Activated T-helper 1 cell treated with anti-CD3 and anti-CD28 coated beads, Interleukin-12 subunit alpha, Interleukin-12 subunit beta, Interleukin-2, Interleukin-4 antibody, amounts not matched to agents 30 ng/mL and 10 ng/mL and 1 ng/mL, durations not matched to agents 14 hours and 24 hours and 36 hours (primary cell): Measurements from ENCODE around the gene CAMK2A. TPM values are rescaled to one million over a fixed set of nuclear protein-coding genes. Genes with fewer than 3 reads are reported as not detected.

Source experiments
- DNase-seq: peaks from one replicate; pipeline ENCODE4 v3.0.0; 2021; ENCODE audit warnings: low spot score
- H3K27ac Mint-ChIP-seq: one replicate; pipeline ENCODE4 v1.8.0; 2021; ENCODE audit warnings: mild to moderate bottlenecking, mixed read lengths
- H3K27me3 Mint-ChIP-seq: one replicate; pipeline ENCODE4 v1.8.0; 2022; ENCODE audit warnings: mild to moderate bottlenecking, moderate library complexity, mixed read lengths; ENCODE audit not compliant: insufficient read depth
- H3K36me3 Mint-ChIP-seq: one replicate; pipeline ENCODE4 v1.8.0; 2021; ENCODE audit warnings: low read depth, mixed read lengths
- H3K4me1 Mint-ChIP-seq: one replicate; pipeline ENCODE4 v1.8.0; 2021; ENCODE audit warnings: low read depth, mixed read lengths
- H3K4me3 Mint-ChIP-seq: one replicate; pipeline ENCODE4 v1.8.0; 2021; ENCODE audit warnings: mild to moderate bottlenecking, moderate library complexity, mixed read lengths
- H3K9me3 Mint-ChIP-seq: one replicate; pipeline ENCODE4 v1.8.0; 2021; ENCODE audit warnings: mixed read lengths
- intact Hi-C: fragments of 100-400 bp; cut with micrococcal nuclease; formaldehyde crosslinking; loops from one replicate; pipeline ENCODE4 v1.15.1; 2024
- total RNA-seq: library from RNA; stranded (reverse); gene quantifications from 2 replicates; pipeline ENCODE4 v1.2.3, GENCODE V29; 2022

CAMK2A gene
- total RNA-seq, 1 donor from 2014 or later: not detected

DNA sequence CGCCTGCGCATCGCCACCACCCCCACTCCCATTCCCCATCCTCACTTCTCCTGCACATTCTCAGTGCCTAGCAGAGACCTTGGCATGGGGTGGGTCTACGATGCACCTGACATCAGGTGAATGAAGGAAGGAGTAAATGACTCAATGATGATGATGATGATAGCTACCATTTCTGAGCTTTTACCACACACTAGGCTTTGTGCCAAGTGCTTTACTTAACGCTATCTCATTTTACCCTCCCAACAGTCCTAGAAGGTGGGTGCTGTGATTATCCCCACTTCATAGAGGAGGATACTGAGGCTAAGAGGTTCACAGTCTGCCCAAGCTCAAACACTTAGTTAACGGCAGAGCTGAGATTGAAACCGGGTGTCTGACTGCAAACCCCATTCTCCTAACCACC, 27.1 kb downstream of the CAMK2A start:
- H3K9me3 Mint-ChIP-seq: no peaks in the 10 kb centered on the region
- H3K4me1 Mint-ChIP-seq: no peaks in the 10 kb centered on the region
- H3K27me3 Mint-ChIP-seq: no peaks in the 10 kb centered on the region
- intact Hi-C loops: no loop called here
- H3K4me3 Mint-ChIP-seq: no peak overlapping the region
- DNase-seq: no peak
- no peaks in the 10 kb centered on the region for H3K36me3 Mint-ChIP-seq
- H3K27ac Mint-ChIP-seq: no peak overlapping the region

GRCh38 chr5:150261231-150261630, 28.3 kb downstream of the CAMK2A start:
- no peak for DNase-seq
- intact Hi-C loops: no loop called here
- Mint-ChIP-seq H3K4me1 (no peaks in the 10 kb centered on the region), H3K4me3 (no peak overlapping the region), H3K27me3 (no peaks in the 10 kb centered on the region), H3K27ac (no peak overlapping the region), H3K36me3 (no peaks in the 10 kb centered on the region), H3K9me3 (no peaks in the 10 kb centered on the region)

DNA sequence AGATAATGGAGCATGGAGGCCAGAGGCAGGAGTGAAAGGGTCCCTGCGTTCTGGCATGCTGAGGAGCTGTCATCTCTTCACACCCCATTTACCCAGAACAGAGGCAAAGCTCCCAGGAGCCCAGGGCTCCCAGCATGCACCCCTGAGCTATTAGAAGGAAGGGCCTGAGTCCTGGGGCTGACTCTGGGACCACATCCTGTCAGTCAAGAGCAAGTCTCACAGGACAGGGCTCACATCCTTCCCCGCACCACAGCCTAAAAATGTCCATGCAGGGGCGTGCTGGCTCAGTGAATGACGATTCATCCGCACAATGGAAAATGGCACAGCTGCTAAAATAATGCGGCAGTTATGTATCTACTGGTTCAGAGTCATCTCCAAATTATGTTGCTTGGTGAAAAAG, 31.4 kb downstream of the CAMK2A start:
- peaks cover 2% of the 10 kb centered on the region for H3K27me3 Mint-ChIP-seq
- H3K4me1 Mint-ChIP-seq: no peaks in the 10 kb centered on the region
- no peaks in the 10 kb centered on the region for H3K9me3 Mint-ChIP-seq
- intact Hi-C loops: no loop called here
- H3K27ac Mint-ChIP-seq: no peak overlapping the region
- DNase-seq: no peak
- H3K4me3 Mint-ChIP-seq: no peak overlapping the region
- no peaks in the 10 kb centered on the region for H3K36me3 Mint-ChIP-seq

DNA sequence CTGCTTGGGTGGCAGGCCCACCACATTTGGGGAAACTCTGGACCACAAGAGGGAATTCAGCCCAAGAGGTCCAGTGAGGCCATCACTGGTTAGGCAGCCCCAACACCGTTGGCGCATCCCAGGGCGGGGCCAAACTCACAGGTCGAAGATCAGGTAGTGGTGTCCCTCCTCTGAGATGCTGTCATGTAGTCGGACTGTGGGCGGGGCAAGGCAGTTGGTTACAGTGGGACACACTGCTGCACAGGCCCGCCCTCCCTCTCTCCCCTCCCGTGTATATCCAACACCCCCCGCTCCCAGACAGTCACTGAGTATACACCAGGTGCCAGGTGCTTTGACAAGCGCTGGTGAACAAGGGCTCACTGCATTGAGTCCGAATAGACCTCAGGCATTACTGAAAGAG, 32.1 kb downstream of the CAMK2A start:
- Mint-ChIP-seq H3K27ac (no peak overlapping the region), H3K4me1 (no peaks in the 10 kb centered on the region), H3K9me3 (no peaks in the 10 kb centered on the region), H3K4me3 (no peak overlapping the region), H3K36me3 (no peaks in the 10 kb centered on the region), H3K27me3 (peaks cover 2% of the 10 kb centered on the region)
- intact Hi-C loops: no loop called here
- DNase-seq: no peak

- Mint-ChIP-seq H3K4me1 (no peaks in the 10 kb centered on the region), H3K36me3 (no peaks in the 10 kb centered on the region), H3K27ac (no peak overlapping the region), H3K27me3 (peaks cover 2% of the 10 kb centered on the region), H3K4me3 (no peak overlapping the region), H3K9me3 (no peaks in the 10 kb centered on the region)
- intact Hi-C loops: no loop called here
- DNase-seq: no peak
Observed at GRCh38 chr5:150256410-150257064, 33.0 kb downstream of the CAMK2A start.

- Mint-ChIP-seq H3K27me3 (peaks cover 2% of the 10 kb centered on the region), H3K4me3 (no peak overlapping the region), H3K36me3 (no peaks in the 10 kb centered on the region), H3K4me1 (no peaks in the 10 kb centered on the region), H3K9me3 (no peaks in the 10 kb centered on the region), H3K27ac (no peak overlapping the region)
- DNase-seq: no peak
- intact Hi-C loops: no loop called here
Observed at GRCh38 chr5:150255659-150256409, 33.7 kb downstream of the CAMK2A start.

DNA sequence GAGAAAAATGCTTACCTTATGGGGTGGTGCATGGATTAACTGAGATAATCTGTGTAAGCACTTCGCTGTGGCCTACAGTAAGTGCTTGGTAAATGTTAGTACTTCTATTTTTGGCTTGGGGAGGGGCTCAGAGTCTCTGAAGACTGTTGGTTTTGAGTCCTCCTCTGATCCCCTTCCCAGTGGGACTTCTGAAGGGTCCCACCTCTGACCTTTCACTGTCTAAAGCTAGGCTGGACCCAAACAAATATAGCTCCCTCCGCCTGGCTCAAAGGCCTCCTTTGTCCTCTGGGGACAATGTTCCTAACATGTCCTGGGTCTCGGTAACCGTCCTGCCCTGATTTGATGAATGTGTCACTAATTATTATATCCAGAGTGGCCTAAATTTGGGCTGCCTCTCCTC, 34.8 kb downstream of the CAMK2A start:
- intact Hi-C loops: no loop called here
- H3K27me3 Mint-ChIP-seq: peaks cover 2% of the 10 kb centered on the region
- H3K4me3 Mint-ChIP-seq: no peak overlapping the region
- no peaks in the 10 kb centered on the region for H3K36me3 Mint-ChIP-seq
- H3K9me3 Mint-ChIP-seq: no peaks in the 10 kb centered on the region
- H3K4me1 Mint-ChIP-seq: no peaks in the 10 kb centered on the region
- H3K27ac Mint-ChIP-seq: no peak overlapping the region
- DNase-seq: no peak

GRCh38 chr5:150254363-150254762, 35.2 kb downstream of the CAMK2A start:
- Mint-ChIP-seq H3K27me3 (peaks cover 2% of the 10 kb centered on the region), H3K9me3 (no peaks in the 10 kb centered on the region), H3K27ac (no peak overlapping the region), H3K4me1 (no peaks in the 10 kb centered on the region), H3K36me3 (no peaks in the 10 kb centered on the region), H3K4me3 (no peak overlapping the region)
- intact Hi-C loops: no loop called here
- DNase-seq: no peak

- peaks cover 2% of the 10 kb centered on the region for H3K27me3 Mint-ChIP-seq
- no peaks in the 10 kb centered on the region for H3K36me3 Mint-ChIP-seq
- intact Hi-C loops: no loop called here
- no peaks in the 10 kb centered on the region for H3K9me3 Mint-ChIP-seq
- H3K4me3 Mint-ChIP-seq: no peak overlapping the region
- no peaks in the 10 kb centered on the region for H3K4me1 Mint-ChIP-seq
- no peak overlapping the region for H3K27ac Mint-ChIP-seq
- no peak for DNase-seq
Observed at GRCh38 chr5:150253416-150254208, 36.0 kb downstream of the CAMK2A start.

DNA sequence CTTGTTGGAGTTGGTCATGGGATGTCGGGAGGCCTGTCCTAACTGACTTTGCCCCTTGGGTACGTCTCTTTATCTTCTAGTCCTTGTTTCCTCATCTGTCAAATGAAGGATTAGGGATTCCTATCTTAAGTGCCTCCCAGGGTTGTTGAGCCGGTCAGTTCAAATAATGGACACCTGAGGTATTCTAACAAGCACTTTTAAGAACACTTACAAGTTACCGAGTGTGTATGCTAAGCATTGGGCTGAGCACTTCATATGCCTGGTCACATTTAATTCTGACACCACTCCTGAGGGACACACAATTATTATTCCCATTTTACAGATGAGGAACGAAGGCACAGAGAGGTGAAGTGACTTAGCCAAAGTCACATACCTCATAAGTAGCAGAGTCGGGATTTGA, 37.1 kb downstream of the CAMK2A start:
- no peak for DNase-seq
- intact Hi-C loops: no loop called here
- Mint-ChIP-seq H3K27ac (no peak overlapping the region), H3K4me1 (no peaks in the 10 kb centered on the region), H3K4me3 (no peak overlapping the region), H3K27me3 (peaks cover 2% of the 10 kb centered on the region), H3K36me3 (no peaks in the 10 kb centered on the region), H3K9me3 (no peaks in the 10 kb centered on the region)

GRCh38 chr5:150251504-150251903, 38.1 kb downstream of the CAMK2A start:
- Mint-ChIP-seq H3K9me3 (no peaks in the 10 kb centered on the region), H3K4me1 (no peaks in the 10 kb centered on the region), H3K27me3 (peaks cover 2% of the 10 kb centered on the region), H3K4me3 (no peak overlapping the region), H3K36me3 (no peaks in the 10 kb centered on the region), H3K27ac (no peak overlapping the region)
- no peak for DNase-seq
- intact Hi-C loops: no loop called here

DNA sequence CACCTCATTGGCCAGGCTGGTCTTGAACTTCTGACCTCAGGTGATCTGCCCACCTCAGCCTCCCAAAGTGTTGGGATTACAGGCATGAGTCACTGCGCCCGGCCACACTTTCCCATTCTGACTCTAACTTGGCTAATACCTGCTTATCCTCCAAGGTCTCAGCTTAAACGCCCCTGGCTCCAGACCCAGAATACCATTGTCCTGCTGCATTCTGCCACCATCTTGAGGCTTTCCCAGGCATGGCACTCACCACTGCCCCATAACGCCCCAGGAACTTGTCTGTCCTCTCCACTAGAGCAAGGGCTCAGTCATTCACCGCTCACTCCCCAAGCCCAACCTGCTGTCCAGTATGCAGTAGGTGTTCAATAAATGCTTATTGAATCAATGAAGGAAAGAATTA, 39.8 kb downstream of the CAMK2A start:
- Mint-ChIP-seq H3K27ac (no peak overlapping the region), H3K4me3 (no peak overlapping the region), H3K27me3 (peaks cover 2% of the 10 kb centered on the region), H3K36me3 (no peaks in the 10 kb centered on the region), H3K4me1 (no peaks in the 10 kb centered on the region), H3K9me3 (no peaks in the 10 kb centered on the region)
- DNase-seq: no peak
- intact Hi-C loops: no loop called here

DNA sequence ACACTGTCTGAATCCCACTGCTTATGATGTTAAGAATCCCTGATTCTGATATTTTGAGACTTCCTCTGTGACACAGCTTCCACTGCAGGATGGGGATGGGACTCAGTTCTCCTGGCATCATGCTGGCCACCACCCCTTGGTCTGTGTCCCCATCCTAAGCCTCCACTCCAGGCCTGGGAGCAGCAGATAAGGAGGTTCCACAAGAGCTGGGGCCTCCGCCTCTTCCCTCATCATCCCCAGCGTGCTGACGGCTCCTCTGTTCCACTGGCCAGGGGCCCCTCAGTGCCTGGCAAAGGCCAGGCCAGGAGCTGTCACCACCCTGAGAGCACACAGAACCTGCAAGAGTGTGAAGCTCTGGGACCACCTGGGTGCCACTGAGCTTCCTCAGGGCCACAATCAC, 40.6 kb downstream of the CAMK2A start:
- Mint-ChIP-seq H3K27me3 (peaks cover 2% of the 10 kb centered on the region), H3K27ac (no peak overlapping the region), H3K4me3 (no peak overlapping the region), H3K36me3 (no peaks in the 10 kb centered on the region), H3K4me1 (no peaks in the 10 kb centered on the region), H3K9me3 (no peaks in the 10 kb centered on the region)
- intact Hi-C loops: no loop called here
- DNase-seq: no peak
